HL-60 (cell line): ENCODE measurements around the gene SNX7.

Experiments
- DNase-seq, 2 experiments: peaks; one replicate each; pipeline ENCODE4 v3.0.0-alpha.2; 2010 to 2020; ENCODE audit warnings: low read depth in 1 of 2, low spot score in 1 of 2
- H3K27ac ChIP-seq: fragments of 250-450 bp; sonication (Bioruptor Pico); replicated peaks from 2 replicates; pipeline ENCODE4 v1.5.1; 2020; ENCODE audit warnings: mild to moderate bottlenecking, moderate library complexity
- H3K27me3 ChIP-seq: fragments of 250-450 bp; sonication (Bioruptor Pico); 2 replicates; pipeline ENCODE4 v1.5.1; 2021; ENCODE audit warnings: mild to moderate bottlenecking, moderate library complexity; ENCODE audit not compliant: insufficient read depth, poor library complexity, severe bottlenecking
- H3K4me3 ChIP-seq: replicated peaks from 2 replicates; pipeline ENCODE4 v1.5.1; 2011; ENCODE audit warnings: mild to moderate bottlenecking, control low read depth, low read length; ENCODE audit not compliant: insufficient read depth
- CTCF ChIP-seq: IDR thresholded peaks from one replicate; pipeline ENCODE4 v1.5.1; 2011; ENCODE audit warnings: low read length, control low read depth, inconsistent platforms; ENCODE audit not compliant: insufficient read depth
- GABPA ChIP-seq: IDR thresholded peaks from 2 replicates; pipeline ENCODE4 v1.6.1; 2012; ENCODE audit warnings: low read depth
- POLR2AphosphoS5 ChIP-seq: IDR thresholded peaks from 2 replicates; pipeline ENCODE4 v1.6.1; 2012; ENCODE audit warnings: low read depth
- REST ChIP-seq: IDR thresholded peaks from 2 replicates; pipeline ENCODE4 v1.6.1; 2012; ENCODE audit warnings: low read depth; ENCODE audit not compliant: insufficient replicate concordance
- SPI1 ChIP-seq: IDR thresholded peaks from 2 replicates; pipeline ENCODE4 v1.6.1; 2012; ENCODE audit warnings: low read depth, mild to moderate bottlenecking, borderline replicate concordance

Gene SNX7

DNA sequence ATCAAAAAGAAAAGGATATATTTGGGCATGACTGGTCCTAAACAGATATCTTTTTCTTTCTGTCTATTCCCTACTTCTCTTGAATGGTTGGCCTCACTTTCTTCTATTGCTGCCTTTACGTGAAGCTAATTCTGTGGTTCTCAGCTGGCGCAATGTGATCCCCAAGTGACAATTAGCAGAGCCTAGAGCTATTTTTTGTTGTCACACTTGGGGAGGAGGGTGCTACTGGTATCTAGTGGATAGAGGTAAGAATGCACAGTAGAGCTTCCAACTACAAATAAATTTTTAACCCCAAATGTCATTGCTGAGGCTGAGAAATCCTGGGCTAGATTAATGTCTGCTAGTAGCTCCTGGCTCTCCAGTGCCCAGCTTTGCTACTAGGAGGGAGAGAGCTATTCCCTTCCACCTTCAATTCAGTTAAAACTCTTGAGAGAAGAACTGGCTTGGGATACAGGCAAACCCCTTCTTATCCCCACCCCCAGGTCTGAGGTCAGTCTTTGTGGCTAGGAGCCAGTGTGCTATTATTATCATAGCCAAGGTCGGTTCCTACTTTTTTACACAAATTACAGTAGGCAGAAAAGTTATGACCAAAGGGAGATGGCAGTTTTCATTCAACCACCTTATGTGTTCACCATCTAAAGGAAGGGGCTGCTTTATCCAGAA, 102.1 kb downstream of the SNX7 start:
- Histone ChIP-seq H3K27ac (no peak overlapping the region), H3K27me3 (no peaks in the 10 kb centered on the region), H3K4me3 (no peak overlapping the region)
- no peak for DNase-seq
- TF ChIP-seq SPI1 (no peak), GABPA (no peak), CTCF (no peak), REST (no peak), POLR2AphosphoS5 (no peak)

DNA sequence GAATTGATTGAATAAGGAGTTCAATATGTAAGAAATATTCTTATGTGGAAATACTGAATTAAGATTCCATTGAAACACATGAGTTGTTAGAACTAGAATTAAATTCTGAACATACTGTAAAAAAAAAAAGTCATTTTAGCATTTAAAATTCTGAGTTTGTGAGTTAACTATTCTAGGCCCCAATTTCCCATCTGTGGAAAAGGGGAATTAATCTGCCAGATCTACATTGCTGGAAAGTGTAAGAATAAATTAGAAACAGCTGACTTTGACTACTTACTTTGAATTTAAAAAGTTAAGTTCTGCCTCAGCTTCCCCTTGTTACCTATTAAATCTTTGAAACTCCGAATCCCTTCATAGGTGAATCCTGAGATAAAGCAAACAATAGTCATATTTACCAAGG, 103.0 kb downstream of the SNX7 start:
- no peak for DNase-seq
- Histone ChIP-seq H3K27me3 (no peaks in the 10 kb centered on the region), H3K4me3 (no peak overlapping the region), H3K27ac (no peak overlapping the region)
- TF ChIP-seq POLR2AphosphoS5 (no peak), REST (no peak), GABPA (no peak), SPI1 (no peak), CTCF (no peak)

GRCh38 chr1:98766255-98766654, 104.7 kb downstream of the SNX7 start:
- DNase-seq: peak; percentile 12 to 18
- Histone ChIP-seq H3K4me3 (no peak overlapping the region), H3K27ac (no peak overlapping the region), H3K27me3 (no peaks in the 10 kb centered on the region)
- TF ChIP-seq SPI1 (peak; percentile 77; the same call in 1 of the 2 replicates), GABPA (no peak)

- TF ChIP-seq POLR2AphosphoS5: no peak
- no peak for TF ChIP-seq REST
- no peak overlapping the region for H3K27ac ChIP-seq
- no peak for DNase-seq
- H3K4me3 ChIP-seq: no peak overlapping the region
- peaks cover 3% of the 10 kb centered on the region for H3K27me3 ChIP-seq
These were observed 107.6 kb downstream of the SNX7 start for GRCh38 chr1:98769162-98769561.
